HL-60 (cell line): ENCODE data around the gene LINS1.

Experiments
- DNase-seq, 2 experiments: peaks; one replicate each; pipeline ENCODE4 v3.0.0-alpha.2; 2010 to 2020; ENCODE audit warnings: low read depth in 1 of 2, low spot score in 1 of 2
- H3K27ac ChIP-seq: fragments of 250-450 bp; sonication (Bioruptor Pico); replicated peaks from 2 replicates; pipeline ENCODE4 v1.5.1; 2020; ENCODE audit warnings: mild to moderate bottlenecking, moderate library complexity
- H3K27me3 ChIP-seq: fragments of 250-450 bp; sonication (Bioruptor Pico); 2 replicates; pipeline ENCODE4 v1.5.1; 2021; ENCODE audit warnings: mild to moderate bottlenecking, moderate library complexity; ENCODE audit not compliant: insufficient read depth, poor library complexity, severe bottlenecking
- H3K4me3 ChIP-seq: replicated peaks from 2 replicates; pipeline ENCODE4 v1.5.1; 2011; ENCODE audit warnings: mild to moderate bottlenecking, control low read depth, low read length; ENCODE audit not compliant: insufficient read depth
- CTCF ChIP-seq: IDR thresholded peaks from one replicate; pipeline ENCODE4 v1.5.1; 2011; ENCODE audit warnings: low read length, control low read depth, inconsistent platforms; ENCODE audit not compliant: insufficient read depth
- GABPA ChIP-seq: IDR thresholded peaks from 2 replicates; pipeline ENCODE4 v1.6.1; 2012; ENCODE audit warnings: low read depth
- POLR2AphosphoS5 ChIP-seq: IDR thresholded peaks from 2 replicates; pipeline ENCODE4 v1.6.1; 2012; ENCODE audit warnings: low read depth
- SPI1 ChIP-seq: IDR thresholded peaks from 2 replicates; pipeline ENCODE4 v1.6.1; 2012; ENCODE audit warnings: low read depth, mild to moderate bottlenecking, borderline replicate concordance
- TF ChIP-seq, protein P1 (sequence below): IDR thresholded peaks from 2 replicates; pipeline ENCODE4 v1.6.1; 2012; ENCODE audit warnings: low read depth; ENCODE audit not compliant: insufficient replicate concordance

LINS1 gene

DNA sequence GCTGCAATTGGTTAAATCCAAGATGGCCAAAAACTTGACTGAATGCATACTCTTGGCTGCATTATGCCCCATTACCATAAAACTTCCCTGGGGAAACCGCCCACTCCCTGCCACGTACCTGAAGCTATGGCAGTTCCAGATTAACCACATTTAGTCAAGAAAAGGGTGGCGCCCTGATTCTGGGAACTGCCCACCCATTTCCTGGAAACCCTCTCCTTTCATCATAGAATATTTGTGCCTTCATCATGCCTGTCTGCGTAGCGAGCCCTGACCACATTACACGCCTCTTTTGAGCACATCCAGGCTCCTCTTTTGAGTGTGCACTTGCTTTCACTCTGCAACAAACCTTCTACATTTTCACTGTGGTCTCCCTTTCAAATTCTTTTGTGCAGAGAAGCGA, 5.2 kb downstream of the LINS1 start:
- DNase-seq = no peak
- TF ChIP-seq POLR2AphosphoS5 (no peak), GABPA (no peak), SPI1 (no peak), CTCF (no peak)
- TF ChIP-seq, protein P1, sequence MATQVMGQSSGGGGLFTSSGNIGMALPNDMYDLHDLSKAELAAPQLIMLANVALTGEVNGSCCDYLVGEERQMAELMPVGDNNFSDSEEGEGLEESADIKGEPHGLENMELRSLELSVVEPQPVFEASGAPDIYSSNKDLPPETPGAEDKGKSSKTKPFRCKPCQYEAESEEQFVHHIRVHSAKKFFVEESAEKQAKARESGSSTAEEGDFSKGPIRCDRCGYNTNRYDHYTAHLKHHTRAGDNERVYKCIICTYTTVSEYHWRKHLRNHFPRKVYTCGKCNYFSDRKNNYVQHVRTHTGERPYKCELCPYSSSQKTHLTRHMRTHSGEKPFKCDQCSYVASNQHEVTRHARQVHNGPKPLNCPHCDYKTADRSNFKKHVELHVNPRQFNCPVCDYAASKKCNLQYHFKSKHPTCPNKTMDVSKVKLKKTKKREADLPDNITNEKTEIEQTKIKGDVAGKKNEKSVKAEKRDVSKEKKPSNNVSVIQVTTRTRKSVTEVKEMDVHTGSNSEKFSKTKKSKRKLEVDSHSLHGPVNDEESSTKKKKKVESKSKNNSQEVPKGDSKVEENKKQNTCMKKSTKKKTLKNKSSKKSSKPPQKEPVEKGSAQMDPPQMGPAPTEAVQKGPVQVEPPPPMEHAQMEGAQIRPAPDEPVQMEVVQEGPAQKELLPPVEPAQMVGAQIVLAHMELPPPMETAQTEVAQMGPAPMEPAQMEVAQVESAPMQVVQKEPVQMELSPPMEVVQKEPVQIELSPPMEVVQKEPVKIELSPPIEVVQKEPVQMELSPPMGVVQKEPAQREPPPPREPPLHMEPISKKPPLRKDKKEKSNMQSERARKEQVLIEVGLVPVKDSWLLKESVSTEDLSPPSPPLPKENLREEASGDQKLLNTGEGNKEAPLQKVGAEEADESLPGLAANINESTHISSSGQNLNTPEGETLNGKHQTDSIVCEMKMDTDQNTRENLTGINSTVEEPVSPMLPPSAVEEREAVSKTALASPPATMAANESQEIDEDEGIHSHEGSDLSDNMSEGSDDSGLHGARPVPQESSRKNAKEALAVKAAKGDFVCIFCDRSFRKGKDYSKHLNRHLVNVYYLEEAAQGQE = no peak
- Histone ChIP-seq H3K4me3 (no peak overlapping the region), H3K27me3 (no peaks in the 10 kb centered on the region), H3K27ac (no peak overlapping the region)

- Histone ChIP-seq H3K27ac (no peak overlapping the region), H3K27me3 (no peaks in the 10 kb centered on the region), H3K4me3 (no peak overlapping the region)
- TF ChIP-seq SPI1 (no peak), POLR2AphosphoS5 (no peak), GABPA (no peak), CTCF (no peak)
- TF ChIP-seq, protein P1 = no peak
- DNase-seq = no peak
Observed at GRCh38 chr15:100595964-100596363, 6.0 kb downstream of the LINS1 start.

DNA sequence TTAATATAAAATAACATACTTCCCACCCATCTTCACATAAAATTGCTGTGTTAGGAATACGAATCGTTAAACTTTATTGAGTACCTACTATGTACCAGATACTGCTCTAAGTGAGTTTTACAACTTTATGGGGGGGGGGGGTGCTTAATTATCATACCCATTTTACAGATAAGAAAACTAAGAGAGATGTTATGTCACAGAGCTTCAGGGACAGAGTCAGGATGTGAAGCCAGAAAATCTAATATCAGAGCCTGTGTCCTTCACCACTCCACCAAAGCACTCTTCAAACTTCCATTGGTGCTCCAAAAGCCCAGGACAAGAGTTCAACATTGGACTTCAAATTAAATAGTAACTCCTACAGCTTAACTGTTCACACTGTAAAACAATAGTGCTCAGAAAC, 8.6 kb downstream of the LINS1 start:
- H3K27ac ChIP-seq = no peak overlapping the region
- TF ChIP-seq POLR2AphosphoS5 (no peak), CTCF (no peak)
- TF ChIP-seq, protein P1 = no peak
- DNase-seq = no peak

More for the DNA sequence above, 8.6 kb downstream of the LINS1 start:
- H3K4me3 ChIP-seq = no peak overlapping the region
- H3K27me3 ChIP-seq = no peaks in the 10 kb centered on the region
